ENCODE results near the gene IL1B. TPM values are rescaled to one million over a fixed set of nuclear protein-coding genes. Genes with fewer than 3 reads are reported as not detected.

Gene IL1B
- total and polyA plus RNA-seq, 2 of the 8 experiments (the other 6 are each of a cell fraction or from before 2014, with no cell fraction given) = not detected

- no peak for TF ChIP-seq CHD7 (IDR thresholded peaks at IDR 0.05; ENCODE audit: insufficient replicate concordance, low read length)
- no peak for TF ChIP-seq FOSL1 (IDR thresholded peaks at IDR 0.05; ENCODE audit: insufficient read depth, low read depth, low read length)
- no peak for TF ChIP-seq SP1 (IDR thresholded peaks at IDR 0.05; ENCODE audit: low read depth, low read length)
- no peak for TF ChIP-seq SIX5 (IDR thresholded peaks at IDR 0.05; ENCODE audit: low read depth, low read length)
- no peak for TF ChIP-seq NANOG (IDR thresholded peaks at IDR 0.05; ENCODE audit: insufficient read depth, low read depth, low read length, poor library complexity, severe bottlenecking)
- no peak for TF ChIP-seq GABPA (IDR thresholded peaks at IDR 0.05; ENCODE audit: borderline replicate concordance, insufficient read depth, low read length)
- no peak for TF ChIP-seq EGR1 (IDR thresholded peaks at IDR 0.05; ENCODE audit: borderline replicate concordance, low read depth, low read length)
- no peak for TF ChIP-seq USF2 (IDR thresholded peaks at IDR 0.05; ENCODE audit: low read length)
- no peak for TF ChIP-seq SUZ12 (IDR thresholded peaks at IDR 0.05; ENCODE audit: low read length)
- TF ChIP-seq EZH2 (IDR thresholded peaks at IDR 0.05; ENCODE audit: low read depth, low read length, severe bottlenecking) = no peak
- TF ChIP-seq TCF12 (IDR thresholded peaks at IDR 0.05; ENCODE audit: low read depth, low read length) = no peak
These were observed 46.3 kb downstream of the IL1B start (continued) for GRCh38 chr2:112790305-112790704.

Measured in H1 (cell line).